ENCODE measurements around the gene FGD3.

- TF ChIP-seq, protein P1, sequence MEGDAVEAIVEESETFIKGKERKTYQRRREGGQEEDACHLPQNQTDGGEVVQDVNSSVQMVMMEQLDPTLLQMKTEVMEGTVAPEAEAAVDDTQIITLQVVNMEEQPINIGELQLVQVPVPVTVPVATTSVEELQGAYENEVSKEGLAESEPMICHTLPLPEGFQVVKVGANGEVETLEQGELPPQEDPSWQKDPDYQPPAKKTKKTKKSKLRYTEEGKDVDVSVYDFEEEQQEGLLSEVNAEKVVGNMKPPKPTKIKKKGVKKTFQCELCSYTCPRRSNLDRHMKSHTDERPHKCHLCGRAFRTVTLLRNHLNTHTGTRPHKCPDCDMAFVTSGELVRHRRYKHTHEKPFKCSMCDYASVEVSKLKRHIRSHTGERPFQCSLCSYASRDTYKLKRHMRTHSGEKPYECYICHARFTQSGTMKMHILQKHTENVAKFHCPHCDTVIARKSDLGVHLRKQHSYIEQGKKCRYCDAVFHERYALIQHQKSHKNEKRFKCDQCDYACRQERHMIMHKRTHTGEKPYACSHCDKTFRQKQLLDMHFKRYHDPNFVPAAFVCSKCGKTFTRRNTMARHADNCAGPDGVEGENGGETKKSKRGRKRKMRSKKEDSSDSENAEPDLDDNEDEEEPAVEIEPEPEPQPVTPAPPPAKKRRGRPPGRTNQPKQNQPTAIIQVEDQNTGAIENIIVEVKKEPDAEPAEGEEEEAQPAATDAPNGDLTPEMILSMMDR (IDR thresholded peaks at IDR 0.05; ENCODE audit: low read length): no peak
- TF ChIP-seq EZH2 (optimal IDR thresholded peaks at IDR 0.05; ENCODE audit: low read depth, low read length) (no peak), EZH2phosphoT487 (IDR thresholded peaks at IDR 0.05; ENCODE audit: low read length) (no peak)
Observed at GRCh38 chr9:92942688-92943616, 4.4 kb upstream of the FGD3 start.
